MM.1S (cell line): ENCODE data around the gene RRAGD.
A peak's percentile ranks its signal among the peaks of the same experiment; 100 is the strongest.

Experiments used
- DNase-seq: peaks from one replicate; pipeline ENCODE4 v3.0.0-alpha.2; 2015
- H2AFZ ChIP-seq: fragments of 300-600 bp; sonication (generic); 2 replicates; pipeline ENCODE4 v1.6.0; 2016; ENCODE audit warnings: antibody characterized with exemption, low read length
- H3F3A ChIP-seq: fragments of 300-600 bp; sonication (generic); 2 replicates; pipeline ENCODE4 v1.6.1; 2016; ENCODE audit warnings: mild to moderate bottlenecking, antibody characterized with exemption, low read length, moderate library complexity, mixed read lengths; ENCODE audit not compliant: insufficient read depth
- H3K27ac ChIP-seq: fragments of 300-600 bp; sonication (generic); 2 replicates; pipeline ENCODE4 v1.5.1; 2016; ENCODE audit warnings: mild to moderate bottlenecking, low read length
- H3K27me3 ChIP-seq: fragments of 300-600 bp; sonication (generic); replicated peaks from 2 replicates; pipeline ENCODE4 v1.6.0; 2016; ENCODE audit warnings: low read length; ENCODE audit not compliant: insufficient read depth
- H3K36me3 ChIP-seq: fragments of 300-600 bp; sonication (generic); replicated peaks from 2 replicates; pipeline ENCODE4 v1.6.1; 2016; ENCODE audit warnings: mild to moderate bottlenecking, low read length, mixed read lengths; ENCODE audit not compliant: insufficient read depth
- H3K4me1 ChIP-seq: fragments of 300-600 bp; sonication (generic); 2 replicates; pipeline ENCODE4 v1.6.1; 2016; ENCODE audit warnings: low read length, mixed read lengths
- H3K4me2 ChIP-seq: fragments of 300-600 bp; sonication (generic); 2 replicates; pipeline ENCODE4 v1.6.0; 2016; ENCODE audit warnings: low read depth, low read length
- H3K4me3 ChIP-seq: fragments of 300-600 bp; sonication (generic); 2 replicates; pipeline ENCODE4 v1.5.1; 2016; ENCODE audit warnings: low read length, mixed read lengths
- H3K79me2 ChIP-seq: fragments of 300-600 bp; sonication (generic); 2 replicates; pipeline ENCODE4 v1.6.1; 2016; ENCODE audit warnings: mixed run types, low read length, mixed read lengths
- H3K9ac ChIP-seq: fragments of 300-600 bp; sonication (generic); 2 replicates; pipeline ENCODE4 v1.6.1; 2016; ENCODE audit warnings: low read length, mixed read lengths
- H3K9me2 ChIP-seq: fragments of 300-600 bp; sonication (generic); replicated peaks from 2 replicates; pipeline ENCODE4 v1.6.1; 2016; ENCODE audit warnings: mild to moderate bottlenecking, low read length, mixed read lengths; ENCODE audit not compliant: insufficient read depth
- H3K9me3 ChIP-seq: fragments of 300-600 bp; sonication (generic); replicated peaks from 2 replicates; pipeline ENCODE4 v1.6.1; 2016; ENCODE audit warnings: mild to moderate bottlenecking, low read length, mixed read lengths; ENCODE audit not compliant: insufficient read depth
- H4K20me1 ChIP-seq: fragments of 300-600 bp; sonication (generic); 2 replicates; pipeline ENCODE4 v1.6.1; 2016; ENCODE audit warnings: mild to moderate bottlenecking, low read length, moderate library complexity, mixed read lengths; ENCODE audit not compliant: insufficient read depth
- CTCF ChIP-seq: fragments of 300-600 bp; sonication (generic); IDR thresholded peaks from 2 replicates; pipeline ENCODE4 v1.5.1; 2016; ENCODE audit warnings: antibody characterized with exemption, low read length, mixed read lengths
- EZH2 ChIP-seq: fragments of 300-600 bp; sonication (generic); optimal IDR thresholded peaks from 2 replicates; pipeline ENCODE3; 2017; ENCODE audit warnings: low read depth, mild to moderate bottlenecking, antibody characterized with exemption, low read length, mixed read lengths
- EZH2phosphoT487 ChIP-seq: fragments of 300-600 bp; sonication (generic); IDR thresholded peaks from 2 replicates; pipeline ENCODE4 v1.6.1; 2018; ENCODE audit warnings: antibody characterized with exemption, low read length

RRAGD gene

GRCh38 chr6:89371849-89372505 is 40.1 kb downstream of the RRAGD start:
- Histone ChIP-seq H3K79me2 (peaks cover 57% of the 10 kb centered on the region), H3K9me2 (no peaks in the 10 kb centered on the region), H3K27me3 (no peaks in the 10 kb centered on the region), H3K27ac (peak overlapping the region; percentile 83), H3K4me1 (peaks cover 79% of the 10 kb centered on the region), H3F3A (peaks cover 57% of the 10 kb centered on the region), H3K9ac (peak overlapping the region; percentile 16; the same call in 1 of the 2 replicates), H2AFZ (0 out of 2 replicates have a peak overlapping the region, but pooled peaks have one; percentile 17), H3K4me3 (peak overlapping the region; percentile 0; the same call in 1 of the 2 replicates), H3K36me3 (no peaks in the 10 kb centered on the region), H4K20me1 (no peaks in the 10 kb centered on the region), H3K4me2 (peak overlapping the region; percentile 34), H3K9me3 (no peaks in the 10 kb centered on the region)
- TF ChIP-seq EZH2 (no peak), CTCF (peak; percentile 99), EZH2phosphoT487 (no peak)
- DNase-seq, result peak; percentile 89

GRCh38 chr6:89368999-89369398 is 43.1 kb downstream of the RRAGD start:
- DNase-seq, result peak; percentile 42
- H3K79me2 ChIP-seq, result peaks cover 70% of the 10 kb centered on the region
- no peaks in the 10 kb centered on the region for H3K9me2 ChIP-seq
- peak; percentile 51 for TF ChIP-seq CTCF
- no peak for TF ChIP-seq EZH2
- H3K4me3 ChIP-seq, result 0 out of 2 replicates have a peak overlapping the region, but pooled peaks have one; percentile 9
- H3K36me3 ChIP-seq, result no peaks in the 10 kb centered on the region
- peak overlapping the region; percentile 51 for H3K4me2 ChIP-seq
- peaks cover 84% of the 10 kb centered on the region for H3K4me1 ChIP-seq
- H3K9ac ChIP-seq, result peak overlapping the region; percentile 15; the same call in 1 of the 2 replicates
- peak overlapping the region; percentile 15; the same call in 1 of the 2 replicates for H3K27ac ChIP-seq
- peaks cover 44% of the 10 kb centered on the region for H3F3A ChIP-seq
- H4K20me1 ChIP-seq, result no peaks in the 10 kb centered on the region
- H3K27me3 ChIP-seq, result no peaks in the 10 kb centered on the region
- no peak overlapping the region for H2AFZ ChIP-seq
- H3K9me3 ChIP-seq, result no peaks in the 10 kb centered on the region

GRCh38 chr6:89368107-89368506 is 44.0 kb downstream of the RRAGD start:
- no peaks in the 10 kb centered on the region for H3K9me3 ChIP-seq
- H3K27ac ChIP-seq, result no peak overlapping the region
- H3K36me3 ChIP-seq, result no peaks in the 10 kb centered on the region
- peak; percentile 68 for DNase-seq
- H3K4me3 ChIP-seq, result no peak overlapping the region
- H2AFZ ChIP-seq, result no peak overlapping the region
- no peaks in the 10 kb centered on the region for H3K27me3 ChIP-seq
- no peaks in the 10 kb centered on the region for H3K9me2 ChIP-seq
- no peak overlapping the region; the same call in 1 of the 2 replicates for H3K9ac ChIP-seq
- no peak for TF ChIP-seq EZH2
- TF ChIP-seq CTCF, result peak; percentile 90
- TF ChIP-seq EZH2phosphoT487, result no peak
- H3K79me2 ChIP-seq, result peaks cover 72% of the 10 kb centered on the region
- no peaks in the 10 kb centered on the region for H4K20me1 ChIP-seq
- H3F3A ChIP-seq, result peaks cover 35% of the 10 kb centered on the region
- peak overlapping the region; percentile 51 for H3K4me2 ChIP-seq
- H3K4me1 ChIP-seq, result peaks cover 86% of the 10 kb centered on the region
